Body of pancreas (tissue), 4 donors: ENCODE data around the gene SMC3. TPM values are rescaled to one million over a fixed set of nuclear protein-coding genes. Genes with fewer than 3 reads are reported as not detected.
"Not testable (repeated sequence)": the region's sequence is repeated elsewhere in the genome, so short reads cannot be mapped to it uniquely, and the experiment has no call there.

Source experiments
- ATAC-seq: fragments of 150-250 bp; one replicate; pipeline ENCODE4 v1.9.1; 2016
- DNase-seq, 4 donors: peaks; one replicate each; pipeline ENCODE4 v3.0.0-alpha.2; 2019
- H3K27ac ChIP-seq, 4 donors: fragments of 200-600 bp; sonication (generic); 1 replicate in 3 of 4; 2 replicates in 1 of 4; pipeline versions ENCODE4 v1.5.1 to v1.6.1; 2016 to 2019; ENCODE audit warnings: mild to moderate bottlenecking in 1 of 4, mixed read lengths in 1 of 4, moderate library complexity in 1 of 4
- H3K27me3 ChIP-seq, 2 donors: fragments of 200-600 bp; sonication (generic); one replicate each; pipeline ENCODE4 v1.6.0; 2016; ENCODE audit warnings: mild to moderate bottlenecking in 1 of 2
- H3K36me3 ChIP-seq, 2 donors: fragments of 200-600 bp; sonication (generic); replicated peaks in 1 of 2; 2 replicates each; pipeline ENCODE4 v1.5.1; 2016; ENCODE audit warnings: low read depth in 2 of 2; ENCODE audit not compliant: insufficient read depth in 1 of 2
- H3K4me1 ChIP-seq: fragments of 200-600 bp; sonication (generic); one replicate; pipeline ENCODE4 v1.6.0; 2016
- H3K4me3 ChIP-seq, 2 donors: fragments of 200-600 bp; sonication (generic); 1 replicate in 1 of 2; 2 replicates in 1 of 2; pipeline ENCODE4 v1.5.1; 2016 to 2019
- H3K9me3 ChIP-seq, 3 donors: fragments of 200-600 bp; sonication (generic); 1 replicate in 2 of 3; 2 replicates in 1 of 3; pipeline ENCODE4 v1.5.1; 2016
- POLR2A ChIP-seq, 3 donors: fragments of 450-650 bp; IDR thresholded peaks; one replicate each; pipeline ENCODE4 v1.6.1; 2016; ENCODE audit warnings: antibody characterized with exemption in 3 of 3, mild to moderate bottlenecking in 2 of 3
- WGBS, 2 donors: methylation state at CpG; one replicate each; pipeline ENCODE4 v1.1.5; 2017; 5-methylcytosine and 5-hydroxymethylcytosine counted together
- intact Hi-C: fragments of 100-400 bp; cut with DNase I; formaldehyde crosslinking; loops from one replicate; pipeline ENCODE4 v1.15.1; 2023
- total RNA-seq, 2 donors: library from RNA; depleted of rRNA; stranded (reverse); fragments of >200 nt; gene quantifications; one replicate each; pipeline ENCODE4 v1.1.0, GENCODE V29; 2016
- TF ChIP-seq, protein P1 (sequence below), 7 experiments: fragments of 450-650 bp in 4 of 7; fragments of 200-600 bp in 3 of 7; sonication (generic) in 3 of 7; IDR thresholded peaks; one replicate each; pipeline ENCODE4 v1.5.1; 2016 to 2019; ENCODE audit warnings: antibody characterized with exemption in 7 of 7

The SMC3 gene
- total RNA-seq, 2 donors from 2014 or later: 18.4 to 22.1 TPM

DNA sequence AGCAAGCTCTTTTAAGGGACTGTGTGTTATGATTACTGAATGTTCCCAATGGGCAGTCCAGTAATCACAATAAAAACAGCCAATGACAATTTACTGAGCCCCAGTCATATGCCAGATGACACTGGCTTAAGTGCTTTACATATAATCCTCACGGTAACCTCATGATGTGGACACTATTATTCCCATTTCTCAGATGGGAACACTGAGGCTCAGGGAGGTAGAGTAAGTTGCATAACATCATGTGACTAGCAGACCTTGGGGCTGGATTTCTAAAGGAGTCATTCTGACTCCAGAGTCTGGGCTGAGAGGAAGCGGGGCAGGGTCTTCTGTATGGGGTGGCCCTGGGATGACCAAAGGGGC is 69.1 kb downstream of the SMC3 start:
- 92 to 100% methylated on average over 1 to 2 of the region's 2 CpGs for WGBS, 2 donors
- no peak for TF ChIP-seq POLR2A (IDR thresholded peaks at IDR 0.05)
- TF ChIP-seq, protein P1, sequence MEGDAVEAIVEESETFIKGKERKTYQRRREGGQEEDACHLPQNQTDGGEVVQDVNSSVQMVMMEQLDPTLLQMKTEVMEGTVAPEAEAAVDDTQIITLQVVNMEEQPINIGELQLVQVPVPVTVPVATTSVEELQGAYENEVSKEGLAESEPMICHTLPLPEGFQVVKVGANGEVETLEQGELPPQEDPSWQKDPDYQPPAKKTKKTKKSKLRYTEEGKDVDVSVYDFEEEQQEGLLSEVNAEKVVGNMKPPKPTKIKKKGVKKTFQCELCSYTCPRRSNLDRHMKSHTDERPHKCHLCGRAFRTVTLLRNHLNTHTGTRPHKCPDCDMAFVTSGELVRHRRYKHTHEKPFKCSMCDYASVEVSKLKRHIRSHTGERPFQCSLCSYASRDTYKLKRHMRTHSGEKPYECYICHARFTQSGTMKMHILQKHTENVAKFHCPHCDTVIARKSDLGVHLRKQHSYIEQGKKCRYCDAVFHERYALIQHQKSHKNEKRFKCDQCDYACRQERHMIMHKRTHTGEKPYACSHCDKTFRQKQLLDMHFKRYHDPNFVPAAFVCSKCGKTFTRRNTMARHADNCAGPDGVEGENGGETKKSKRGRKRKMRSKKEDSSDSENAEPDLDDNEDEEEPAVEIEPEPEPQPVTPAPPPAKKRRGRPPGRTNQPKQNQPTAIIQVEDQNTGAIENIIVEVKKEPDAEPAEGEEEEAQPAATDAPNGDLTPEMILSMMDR (IDR thresholded peaks at IDR 0.05): no peak
- Histone ChIP-seq H3K4me3 (no peak overlapping the region), H3K9me3 (no peaks in the 10 kb centered on the region), H3K27me3 (no peaks in the 10 kb centered on the region), H3K4me1 (no peaks in the 10 kb centered on the region), H3K27ac (no peak overlapping the region), H3K36me3 (no peaks in the 10 kb centered on the region)
- ATAC-seq (no peak), DNase-seq (no peak)
- intact Hi-C loops: no loop called here

GRCh38 chr10:110636932-110637557 is 69.5 kb downstream of the SMC3 start:
- WGBS, 2 donors: 55 to 56% methylated on average over 4 to 6 of the region's 6 CpGs
- H3K9me3 ChIP-seq: no peaks in the 10 kb centered on the region
- no peak overlapping the region for H3K27ac ChIP-seq
- H3K4me1 ChIP-seq: no peaks in the 10 kb centered on the region
- no peaks in the 10 kb centered on the region for H3K27me3 ChIP-seq
- intact Hi-C loops: no loop called here
- no peak overlapping the region for H3K4me3 ChIP-seq
- TF ChIP-seq POLR2A (IDR thresholded peaks at IDR 0.05): no peak
- TF ChIP-seq, protein P1 (IDR thresholded peaks at IDR 0.05): no peak
- no peak for ATAC-seq
- no peaks in the 10 kb centered on the region for H3K36me3 ChIP-seq
- DNase-seq: no peak

GRCh38 chr10:110637558-110638053 is 70.1 kb downstream of the SMC3 start:
- Histone ChIP-seq H3K27ac (no peak overlapping the region), H3K9me3 (no peaks in the 10 kb centered on the region), H3K36me3 (no peaks in the 10 kb centered on the region), H3K4me3 (no peak overlapping the region), H3K27me3 (no peaks in the 10 kb centered on the region), H3K4me1 (no peaks in the 10 kb centered on the region)
- 50 to 51% methylated on average over 10 of the region's 10 CpGs for WGBS, 2 donors
- ATAC-seq (no peak), DNase-seq (no peak)
- intact Hi-C loops: no loop called here
- TF ChIP-seq, protein P1 (IDR thresholded peaks at IDR 0.05): no peak
- no peak for TF ChIP-seq POLR2A (IDR thresholded peaks at IDR 0.05)

- Histone ChIP-seq H3K36me3 (no peaks in the 10 kb centered on the region), H3K9me3 (no peaks in the 10 kb centered on the region), H3K4me1 (peaks cover 4% of the 10 kb centered on the region), H3K27me3 (peaks cover 0 to 1% of the 10 kb centered on the region in 2 donors), H3K4me3 (no peak overlapping the region), H3K27ac (no peak overlapping the region)
- intact Hi-C loops: no loop called here
- ATAC-seq (no peak), DNase-seq (no peak)
- 62 to 66% methylated on average over 3 of the region's 3 CpGs for WGBS, 2 donors
- TF ChIP-seq, protein P1 (IDR thresholded peaks at IDR 0.05): no peak
- TF ChIP-seq POLR2A (IDR thresholded peaks at IDR 0.05): no peak
Observed at GRCh38 chr10:110638319-110638718, 70.8 kb downstream of the SMC3 start.

DNA sequence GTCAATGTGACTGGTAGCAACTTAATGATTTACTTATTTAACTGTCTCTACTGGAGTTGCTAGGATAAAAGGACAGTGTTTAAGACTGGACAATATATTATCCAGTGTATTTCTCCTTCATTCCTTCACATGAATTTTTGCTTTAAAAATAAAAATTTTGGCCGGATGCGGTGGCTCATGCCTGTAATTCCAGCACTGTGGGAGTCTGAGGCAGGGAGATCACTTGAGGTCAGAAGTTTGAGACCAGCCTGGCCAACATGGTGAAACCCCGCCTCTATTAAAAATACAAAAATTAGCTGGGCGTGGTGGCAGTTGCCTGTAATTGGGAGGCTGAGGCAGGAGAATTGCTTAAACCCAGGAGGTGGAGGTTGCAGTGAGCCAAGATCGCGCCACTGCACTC is 71.6 kb downstream of the SMC3 start:
- H3K36me3 ChIP-seq, H3K9me3 ChIP-seq, ATAC-seq, H3K27me3 ChIP-seq, H3K4me3 ChIP-seq, intact Hi-C loops, H3K27ac ChIP-seq, DNase-seq: not testable (repeated sequence)
- WGBS, 2 donors: 91 to 95% methylated on average over 6 of the region's 6 CpGs
- H3K4me1 ChIP-seq: peaks cover 12% of the 10 kb centered on the region

DNA sequence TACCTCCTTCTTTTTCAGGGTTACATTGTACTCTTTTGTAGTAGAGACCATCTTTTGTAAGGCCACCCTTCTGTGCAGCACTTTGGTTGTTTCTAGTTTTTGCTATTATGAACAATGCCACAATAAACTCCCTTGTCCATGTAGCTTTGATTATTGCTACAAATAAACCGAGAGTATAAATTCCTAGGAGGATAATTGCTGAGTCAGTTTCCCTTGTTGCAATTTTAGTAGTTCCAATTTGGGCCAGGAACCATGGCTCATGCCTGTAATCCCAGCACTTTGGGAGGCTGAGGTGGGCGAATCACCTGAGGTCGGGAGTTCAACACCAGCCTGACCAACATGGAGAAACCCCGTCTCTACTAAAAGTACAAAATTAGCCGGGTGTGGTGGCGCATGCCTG is 72.4 kb downstream of the SMC3 start:
- WGBS, 2 donors: 77 to 97% methylated on average over 6 of the region's 6 CpGs
- intact Hi-C loops: not testable (repeated sequence)

More for the DNA sequence above, 72.4 kb downstream of the SMC3 start:
- not testable (repeated sequence) for H3K27ac ChIP-seq, DNase-seq, H3K36me3 ChIP-seq, H3K9me3 ChIP-seq, H3K27me3 ChIP-seq, H3K4me3 ChIP-seq, ATAC-seq
- peaks cover 18% of the 10 kb centered on the region for H3K4me1 ChIP-seq
